HuH-7 (cell line): ENCODE results near the gene DDAH1.
"Not testable (repeated sequence)": the region's sequence is repeated elsewhere in the genome, so short reads cannot be mapped to it uniquely, and the experiment has no call there.

Source experiments
- DNase-seq: peaks from one replicate; pipeline ENCODE4 v3.0.0; 2011; ENCODE audit warnings: low spot score

DDAH1 gene

GRCh38 chr1:85359874-85360721, 104.9 kb downstream of the DDAH1 start:
- no peak for DNase-seq

GRCh38 chr1:85358702-85359438, 106.1 kb downstream of the DDAH1 start:
- DNase-seq: no peak

GRCh38 chr1:85357817-85358216, 107.1 kb downstream of the DDAH1 start:
- no peak for DNase-seq

GRCh38 chr1:85356130-85356529, 108.8 kb downstream of the DDAH1 start:
- no peak for DNase-seq

- DNase-seq: no peak
These were observed 112.9 kb downstream of the DDAH1 start for GRCh38 chr1:85352055-85352454.

GRCh38 chr1:85351202-85351828, 113.6 kb downstream of the DDAH1 start:
- no peak for DNase-seq

GRCh38 chr1:85349224-85349623, 115.7 kb downstream of the DDAH1 start:
- no peak for DNase-seq

GRCh38 chr1:85347908-85348307, 117.1 kb downstream of the DDAH1 start:
- DNase-seq: no peak

GRCh38 chr1:85347275-85347674, 117.7 kb downstream of the DDAH1 start:
- not testable (repeated sequence) for DNase-seq

- DNase-seq: peak; percentile 52
These were observed 120.7 kb downstream of the DDAH1 start for GRCh38 chr1:85344256-85344694.

GRCh38 chr1:85343612-85344255, 121.2 kb downstream of the DDAH1 start:
- DNase-seq: no peak

GRCh38 chr1:85343213-85343611, 121.7 kb downstream of the DDAH1 start:
- no peak for DNase-seq

- no peak for DNase-seq
These were observed 122.8 kb downstream of the DDAH1 start for GRCh38 chr1:85342207-85342606.

- DNase-seq: no peak
These were observed 124.5 kb downstream of the DDAH1 start for GRCh38 chr1:85340427-85340826.

- no peak for DNase-seq
These were observed 125.1 kb downstream of the DDAH1 start for GRCh38 chr1:85339656-85340399.

GRCh38 chr1:85339089-85339488, 125.9 kb downstream of the DDAH1 start:
- DNase-seq: no peak

- no peak for DNase-seq
These were observed 130.0 kb downstream of the DDAH1 start for GRCh38 chr1:85334962-85335361.

GRCh38 chr1:85333186-85333585, 131.8 kb downstream of the DDAH1 start:
- DNase-seq: no peak

GRCh38 chr1:85332575-85332974, 132.4 kb downstream of the DDAH1 start:
- no peak for DNase-seq

GRCh38 chr1:85330711-85331290, 134.2 kb downstream of the DDAH1 start:
- no peak for DNase-seq

- no peak for DNase-seq
These were observed 134.7 kb downstream of the DDAH1 start for GRCh38 chr1:85330214-85330631.
